ENCODE data around the gene MYZAP. TPM values are rescaled to one million over a fixed set of nuclear protein-coding genes. Genes with fewer than 3 reads are reported as not detected.

Gene MYZAP
- total and polyA plus RNA-seq, 4 experiments from 2014 or later: 0.16 to 1.7 (median 1.1) TPM

DNA sequence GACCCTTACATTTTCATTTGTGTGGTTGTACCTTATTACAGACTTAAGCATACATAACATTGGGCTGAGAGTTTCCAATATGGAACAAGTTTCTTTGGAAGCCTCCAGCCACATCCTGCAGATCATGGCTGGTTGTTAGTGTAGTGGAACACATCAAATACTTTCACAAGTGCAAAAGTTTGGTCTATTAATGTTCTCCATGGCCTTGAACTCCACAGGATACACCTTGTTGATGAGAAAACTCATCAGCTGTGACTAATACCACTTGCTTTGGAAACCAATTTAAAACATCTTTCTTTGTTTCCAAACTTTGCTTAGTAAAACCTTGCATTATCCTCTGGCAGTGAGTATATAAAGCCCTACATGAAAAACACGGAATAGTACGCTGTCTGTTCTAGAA is 46.1 kb downstream of the MYZAP start:
- DNase-seq: no peak
- Histone ChIP-seq H3K27me3 (ENCODE audit: insufficient read depth, low read length) (no peaks in the 10 kb centered on the region), H3K4me1 (ENCODE audit: insufficient read depth, low read length) (no peaks in the 10 kb centered on the region), H3K27ac (ENCODE audit: low read depth, low read length) (no peak overlapping the region), H3K9me3 (ENCODE audit: control insufficient read depth in 1 of 2, low read length in 2 of 2) (no peaks in the 10 kb centered on the region), H3K36me3 (ENCODE audit: insufficient read depth, low read length) (no peaks in the 10 kb centered on the region), H3K4me3 (ENCODE audit: low read length in 2 of 2) (no peak overlapping the region)
- H3K36me3 Mint-ChIP-seq: peaks cover 0 to 4% of the 10 kb centered on the region in 2 donors
- ChIA-PET CTCF (ENCODE audit: partially characterized antibody) (no interaction called here), POLR2A (ENCODE audit: partially characterized antibody) (no interaction called here)
- H3K4me1 Mint-ChIP-seq: peaks cover 2 to 9% (median 6%) of the 10 kb centered on the region in 4 donors
- intact Hi-C loops (cut with micrococcal nuclease): no loop called here
- peaks cover 1 to 3% of the 10 kb centered on the region in 2 donors for H3K27me3 Mint-ChIP-seq
- H3K27ac Mint-ChIP-seq: no peak overlapping the region
- no peaks in the 10 kb centered on the region for H3K9me3 Mint-ChIP-seq
- H3K4me3 Mint-ChIP-seq: no peak overlapping the region

DNA sequence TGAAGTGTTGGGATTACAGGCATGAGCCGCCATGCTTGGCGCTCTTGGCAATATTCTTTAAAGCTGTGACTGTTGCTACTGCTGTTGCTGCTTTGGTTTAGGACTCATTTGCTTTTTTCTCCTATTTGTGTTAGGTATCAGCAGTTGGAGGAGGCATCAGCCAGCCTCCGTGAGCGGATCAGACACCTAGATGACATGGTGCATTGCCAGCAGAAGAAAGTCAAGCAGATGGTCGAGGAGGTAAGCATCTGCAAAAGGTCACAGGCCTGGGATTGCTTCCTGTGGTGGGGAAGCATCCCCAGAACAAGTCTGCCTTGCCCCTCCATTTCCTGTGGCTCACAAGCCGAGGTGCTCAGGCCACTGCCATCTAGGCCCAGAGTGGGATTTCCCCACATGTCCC is 47.6 kb downstream of the MYZAP start:
- H3K36me3 ChIP-seq (ENCODE audit: insufficient read depth, low read length): no peaks in the 10 kb centered on the region
- H3K4me3 Mint-ChIP-seq: no peak overlapping the region
- no peaks in the 10 kb centered on the region for H3K4me1 ChIP-seq (ENCODE audit: insufficient read depth, low read length)
- no peak overlapping the region for H3K27ac Mint-ChIP-seq
- no peak overlapping the region for H3K4me3 ChIP-seq (ENCODE audit: low read length in 2 of 2)
- DNase-seq: no peak
- intact Hi-C loops (cut with micrococcal nuclease): no loop called here
- POLR2A ChIA-PET (ENCODE audit: partially characterized antibody): no interaction called here
- H3K9me3 ChIP-seq (ENCODE audit: control insufficient read depth in 1 of 2, low read length in 2 of 2): no peaks in the 10 kb centered on the region
- H3K27ac ChIP-seq (ENCODE audit: low read depth, low read length): no peak overlapping the region
- H3K27me3 ChIP-seq (ENCODE audit: insufficient read depth, low read length): no peaks in the 10 kb centered on the region
- CTCF ChIA-PET (ENCODE audit: partially characterized antibody): interaction anchor here (0.6 kb wide), 1 partner anchor 430 kb away, joined by 3 read pairs; no protein-coding TSS in a partner anchor
- H3K36me3 Mint-ChIP-seq: peaks cover 0 to 4% of the 10 kb centered on the region in 2 donors
- H3K9me3 Mint-ChIP-seq: no peaks in the 10 kb centered on the region
- peaks cover 2 to 9% (median 6%) of the 10 kb centered on the region in 4 donors for H3K4me1 Mint-ChIP-seq
- H3K27me3 Mint-ChIP-seq: peaks cover 1 to 3% of the 10 kb centered on the region in 2 donors

DNA sequence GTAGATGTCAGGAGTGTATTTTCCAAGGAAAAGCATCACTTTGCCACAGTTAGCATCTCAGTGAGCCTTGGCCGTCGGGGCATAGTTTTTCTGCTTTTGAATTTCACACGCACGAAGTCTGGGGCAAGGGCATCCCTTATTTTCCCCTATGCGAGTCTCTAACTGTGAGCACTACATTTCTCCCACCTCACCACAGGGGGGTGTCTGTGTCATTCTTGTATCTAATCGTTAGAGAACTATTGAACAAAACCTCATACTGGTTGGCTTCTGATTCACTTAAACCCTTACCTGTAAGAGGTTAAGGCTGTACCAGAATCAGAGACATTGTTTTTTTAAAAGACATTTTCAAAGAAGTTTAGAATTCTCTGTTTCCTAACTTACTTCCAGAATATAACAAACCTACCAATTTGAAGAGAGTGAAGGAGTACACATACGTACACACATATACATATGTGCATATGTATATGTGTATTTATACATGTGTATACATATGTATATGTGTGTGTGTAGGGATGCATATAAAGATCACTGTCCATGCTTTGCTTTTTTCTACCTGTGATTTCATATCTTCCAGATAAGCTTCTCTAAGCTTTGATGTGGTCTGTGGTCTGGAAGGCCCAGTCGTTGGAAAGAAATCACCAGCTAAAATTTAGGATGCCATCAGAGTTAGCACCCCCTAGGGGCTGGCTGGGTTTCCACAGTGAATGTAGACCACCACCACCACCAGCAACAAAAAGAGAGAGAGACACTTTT is 49.4 kb downstream of the MYZAP start:
- POLR2A ChIA-PET (ENCODE audit: partially characterized antibody): interaction anchor here (1.0 kb wide), 1 partner anchor 65 kb away, joined by 3 read pairs; no protein-coding TSS in a partner anchor
- DNase-seq: peak in 2 of 5 donors; percentile 4 to 15
- Mint-ChIP-seq H3K9me3 (no peaks in the 10 kb centered on the region), H3K4me1 (peaks cover 2 to 9% (median 6%) of the 10 kb centered on the region in 4 donors), H3K27ac (no peak overlapping the region), H3K36me3 (peaks cover 0 to 4% of the 10 kb centered on the region in 2 donors), H3K4me3 (no peak overlapping the region), H3K27me3 (peaks cover 1 to 5% of the 10 kb centered on the region in 2 donors)
- H3K4me3 ChIP-seq (ENCODE audit: low read length in 2 of 2): no peak overlapping the region
- H3K27me3 ChIP-seq (ENCODE audit: insufficient read depth, low read length): no peaks in the 10 kb centered on the region
- H3K9me3 ChIP-seq (ENCODE audit: control insufficient read depth in 1 of 2, low read length in 2 of 2): no peaks in the 10 kb centered on the region
- H3K4me1 ChIP-seq (ENCODE audit: insufficient read depth, low read length): no peaks in the 10 kb centered on the region
- no peaks in the 10 kb centered on the region for H3K36me3 ChIP-seq (ENCODE audit: insufficient read depth, low read length)
- intact Hi-C loops (cut with micrococcal nuclease): loop anchor here (1.0 kb wide), 2 partner anchors 81 to 220 kb away; no protein-coding TSS in a partner anchor
- CTCF ChIA-PET (ENCODE audit: partially characterized antibody): interaction anchor here (0.6 to 2.5 kb wide), 5 partner anchors 9 to 219 kb away, joined by 3 to 11 read pairs (median 4); no protein-coding TSS in a partner anchor
- H3K27ac ChIP-seq (ENCODE audit: low read depth, low read length): no peak overlapping the region

DNA sequence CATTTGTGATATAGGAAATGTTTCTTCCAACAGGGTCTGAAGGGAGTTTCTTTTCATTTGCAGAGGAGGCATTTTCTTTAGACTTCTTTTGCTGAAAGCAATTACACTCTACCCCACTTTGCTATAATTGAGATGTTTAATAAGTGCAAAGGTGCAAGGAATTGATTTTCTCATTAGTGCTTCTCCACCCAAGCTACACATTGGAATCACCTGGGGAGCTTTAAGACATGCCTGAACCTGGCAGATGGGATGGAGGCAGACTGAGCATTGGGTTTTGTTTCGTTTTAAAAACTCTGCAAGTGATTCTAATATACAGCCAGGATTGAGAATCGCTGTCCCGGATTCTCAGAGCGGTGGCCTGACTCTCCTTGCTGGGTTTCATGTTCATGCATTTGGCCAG is 52.1 kb downstream of the MYZAP start:
- ChIA-PET POLR2A (ENCODE audit: partially characterized antibody) (no interaction called here), CTCF (ENCODE audit: partially characterized antibody) (interaction anchor here (0.8 to 1.9 kb wide), 6 partner anchors 10 to 217 kb away, joined by 3 to 5 read pairs (median 4); no protein-coding TSS in a partner anchor)
- H3K4me1 ChIP-seq (ENCODE audit: insufficient read depth, low read length): no peaks in the 10 kb centered on the region
- Mint-ChIP-seq H3K4me1 (peaks cover 2 to 9% (median 6%) of the 10 kb centered on the region in 4 donors), H3K9me3 (no peaks in the 10 kb centered on the region), H3K4me3 (no peak overlapping the region), H3K27ac (peak overlapping the region in 1 of 7 donors; percentile 20), H3K27me3 (peaks cover 0 to 5% of the 10 kb centered on the region in 2 donors), H3K36me3 (peaks cover 0 to 4% of the 10 kb centered on the region in 2 donors)
- no peaks in the 10 kb centered on the region for H3K9me3 ChIP-seq (ENCODE audit: control insufficient read depth in 1 of 2, low read length in 2 of 2)
- no peaks in the 10 kb centered on the region for H3K36me3 ChIP-seq (ENCODE audit: insufficient read depth, low read length)
- no peak overlapping the region for H3K4me3 ChIP-seq (ENCODE audit: low read length in 2 of 2)
- H3K27me3 ChIP-seq (ENCODE audit: insufficient read depth, low read length): no peaks in the 10 kb centered on the region
- intact Hi-C loops (cut with micrococcal nuclease): no loop called here
- H3K27ac ChIP-seq (ENCODE audit: low read depth, low read length): no peak overlapping the region
- no peak for DNase-seq

DNA sequence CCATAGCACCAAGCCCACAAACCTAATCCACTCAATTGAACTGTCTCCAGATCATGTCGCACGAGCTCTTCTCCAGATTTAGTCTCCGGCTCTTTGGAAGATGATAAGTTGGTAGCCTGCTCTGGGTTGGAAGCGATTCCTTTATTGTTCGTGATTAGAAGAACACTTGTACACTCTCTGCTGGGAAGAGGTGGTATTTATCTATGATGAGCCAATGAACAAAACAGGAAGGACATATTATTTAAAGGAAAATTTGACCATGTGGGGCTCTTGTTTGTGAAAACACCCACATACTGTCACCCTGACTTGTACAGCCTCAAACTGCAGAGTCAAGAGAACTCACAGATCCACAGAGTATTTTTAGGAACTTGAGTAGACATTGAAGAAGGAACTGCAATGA is 54.4 kb downstream of the MYZAP start:
- Mint-ChIP-seq H3K27ac (no peak overlapping the region), H3K4me1 (peaks cover 0 to 7% (median 5%) of the 10 kb centered on the region in 4 donors), H3K4me3 (no peak overlapping the region), H3K9me3 (no peaks in the 10 kb centered on the region), H3K27me3 (peaks cover 3 to 9% of the 10 kb centered on the region in 2 donors), H3K36me3 (no peaks in the 10 kb centered on the region)
- DNase-seq: no peak
- no peaks in the 10 kb centered on the region for H3K27me3 ChIP-seq (ENCODE audit: insufficient read depth, low read length)
- no peaks in the 10 kb centered on the region for H3K9me3 ChIP-seq (ENCODE audit: control insufficient read depth in 1 of 2, low read length in 2 of 2)
- no peaks in the 10 kb centered on the region for H3K36me3 ChIP-seq (ENCODE audit: insufficient read depth, low read length)
- H3K27ac ChIP-seq (ENCODE audit: low read depth, low read length): no peak overlapping the region
- POLR2A ChIA-PET (ENCODE audit: partially characterized antibody): no interaction called here
- intact Hi-C loops (cut with micrococcal nuclease): no loop called here
- CTCF ChIA-PET (ENCODE audit: partially characterized antibody): no interaction called here
- H3K4me1 ChIP-seq (ENCODE audit: insufficient read depth, low read length): no peaks in the 10 kb centered on the region
- no peak overlapping the region for H3K4me3 ChIP-seq (ENCODE audit: low read length in 2 of 2)

DNA sequence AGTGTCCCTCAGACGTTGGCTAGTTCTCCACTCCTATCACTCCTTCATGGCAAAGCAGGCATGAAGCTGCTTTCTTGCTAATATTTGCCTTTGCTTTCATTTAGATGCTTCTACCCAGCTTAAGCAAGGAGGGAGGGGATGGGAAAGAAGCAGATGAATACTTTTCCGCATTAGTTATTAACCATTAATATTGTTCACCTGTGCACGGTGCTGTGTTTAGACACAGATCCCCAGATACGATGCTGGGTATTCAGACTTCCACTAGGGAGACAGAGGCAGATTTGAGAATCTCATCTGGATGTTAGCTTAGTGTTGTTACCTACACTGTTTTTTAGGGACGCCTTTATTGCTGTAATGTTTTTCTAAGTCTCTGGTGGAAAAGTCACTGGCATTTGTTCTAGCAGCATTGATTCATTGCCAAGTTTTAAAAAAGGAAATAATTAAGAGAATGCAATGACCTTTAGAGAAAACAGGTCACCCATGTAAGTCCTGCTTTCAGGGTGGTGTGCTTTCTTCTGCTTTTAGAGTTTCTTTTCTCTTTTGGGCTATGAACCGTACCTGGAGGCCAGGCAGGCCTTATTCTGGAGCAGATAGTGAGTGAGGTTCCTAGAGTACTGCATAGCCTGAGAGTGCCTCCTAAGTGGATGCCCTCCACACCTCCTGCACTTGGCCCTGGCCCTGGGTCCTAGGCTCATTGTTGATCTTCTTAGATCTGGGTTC is 55.5 kb downstream of the MYZAP start:
- peaks cover 0 to 4% (median 1%) of the 10 kb centered on the region in 4 donors for H3K4me1 Mint-ChIP-seq
- no peak for DNase-seq
- Histone ChIP-seq H3K27ac (ENCODE audit: low read depth, low read length) (no peak overlapping the region), H3K36me3 (ENCODE audit: insufficient read depth, low read length) (no peaks in the 10 kb centered on the region), H3K27me3 (ENCODE audit: insufficient read depth, low read length) (no peaks in the 10 kb centered on the region), H3K4me3 (ENCODE audit: low read length in 2 of 2) (no peak overlapping the region), H3K4me1 (ENCODE audit: insufficient read depth, low read length) (no peaks in the 10 kb centered on the region), H3K9me3 (ENCODE audit: control insufficient read depth in 1 of 2, low read length in 2 of 2) (no peaks in the 10 kb centered on the region)
- H3K27me3 Mint-ChIP-seq: peaks cover 5 to 11% of the 10 kb centered on the region in 2 donors
- no peak overlapping the region for H3K27ac Mint-ChIP-seq
- intact Hi-C loops (cut with micrococcal nuclease): no loop called here
- no peaks in the 10 kb centered on the region for H3K36me3 Mint-ChIP-seq
- POLR2A ChIA-PET (ENCODE audit: partially characterized antibody): no interaction called here
- no peak overlapping the region for H3K4me3 Mint-ChIP-seq
- CTCF ChIA-PET (ENCODE audit: partially characterized antibody): no interaction called here
- no peaks in the 10 kb centered on the region for H3K9me3 Mint-ChIP-seq

DNA sequence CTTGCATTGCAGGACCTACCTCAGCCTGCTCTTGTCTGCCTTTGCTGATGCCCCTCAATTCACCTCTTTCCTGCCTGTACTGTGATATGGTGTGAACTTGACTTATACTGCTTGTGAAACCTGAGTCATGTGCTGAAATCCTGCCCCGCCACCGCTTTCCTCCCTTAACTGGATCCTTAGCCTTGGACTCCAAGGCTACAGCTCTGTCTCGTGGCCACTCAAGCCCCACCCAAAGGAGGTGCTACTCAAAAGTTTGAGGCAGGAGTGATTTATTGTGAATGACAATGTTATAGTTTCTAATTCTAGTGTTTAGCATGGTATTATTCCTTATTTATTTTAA is 56.1 kb downstream of the MYZAP start:
- H3K4me1 ChIP-seq (ENCODE audit: insufficient read depth, low read length): no peaks in the 10 kb centered on the region
- no peak overlapping the region for H3K27ac ChIP-seq (ENCODE audit: low read depth, low read length)
- Mint-ChIP-seq H3K36me3 (no peaks in the 10 kb centered on the region), H3K27me3 (peaks cover 5 to 11% of the 10 kb centered on the region in 2 donors), H3K4me3 (no peak overlapping the region), H3K4me1 (peaks cover 0 to 4% (median 1%) of the 10 kb centered on the region in 4 donors), H3K27ac (no peak overlapping the region), H3K9me3 (no peaks in the 10 kb centered on the region)
- no peak for DNase-seq
- ChIA-PET POLR2A (ENCODE audit: partially characterized antibody) (no interaction called here), CTCF (ENCODE audit: partially characterized antibody) (no interaction called here)
- H3K27me3 ChIP-seq (ENCODE audit: insufficient read depth, low read length): no peaks in the 10 kb centered on the region
- intact Hi-C loops (cut with micrococcal nuclease): no loop called here
- no peak overlapping the region for H3K4me3 ChIP-seq (ENCODE audit: low read length in 2 of 2)
- H3K9me3 ChIP-seq (ENCODE audit: control insufficient read depth in 1 of 2, low read length in 2 of 2): no peaks in the 10 kb centered on the region
- no peaks in the 10 kb centered on the region for H3K36me3 ChIP-seq (ENCODE audit: insufficient read depth, low read length)

Data from CD4-positive, alpha-beta memory T cell (primary cell).